RWPE1 (cell line): ENCODE results near the gene CACNA2D3.
A peak's percentile ranks its signal among the peaks of the same experiment; 100 is the strongest.

Experiments used
- CTCF ChIA-PET: fragments of 350-600 bp; sonication (Branson Sonifier 250); formaldehyde crosslinking; extraction: SDS; loops from one replicate; lab custom pipeline; 2021; lab: Yijun Ruan, JAX
- POLR2A ChIA-PET: fragments of 400-600 bp; formaldehyde crosslinking; extraction: SDS; loops from one replicate; lab custom pipeline; 2020; ENCODE audit warnings: antibody characterized with exemption; ENCODE audit not compliant: low non-redundant PET; lab: Yijun Ruan, JAX
- DNase-seq: peaks from one replicate; pipeline ENCODE4 v3.0.0; 2012; ENCODE audit warnings: low spot score
- H3K27ac ChIP-seq: fragments of 450-650 bp; 2 replicates; pipeline ENCODE4 v1.5.1; 2017
- TF ChIP-seq, protein P1 (sequence below): fragments of 450-650 bp; conservative IDR thresholded peaks from 2 replicates; pipeline ENCODE4 v1.5.1; 2017; ENCODE audit warnings: low read depth, mild to moderate bottlenecking

CACNA2D3 gene

DNA sequence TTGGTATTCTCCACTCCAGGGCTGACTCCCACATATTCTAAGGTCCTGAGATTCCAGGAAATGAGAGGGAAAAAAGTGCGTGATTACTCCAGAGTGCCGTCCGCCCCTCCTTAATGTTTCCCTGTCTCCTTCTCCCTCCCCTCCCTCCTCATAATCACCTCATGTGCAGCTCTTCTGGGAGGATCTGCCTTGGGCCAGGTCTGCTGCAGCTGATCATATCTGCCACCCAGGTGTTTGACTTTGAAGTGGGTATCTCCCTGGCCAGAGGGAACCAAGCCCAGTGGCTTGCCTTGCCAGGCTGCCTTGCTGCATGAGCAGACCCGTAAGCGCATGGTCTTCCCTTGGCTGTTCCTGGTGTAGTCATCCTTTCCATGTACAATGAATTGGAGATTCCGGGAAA lies 833.6 kb downstream of the CACNA2D3 start:
- TF ChIP-seq, protein P1, sequence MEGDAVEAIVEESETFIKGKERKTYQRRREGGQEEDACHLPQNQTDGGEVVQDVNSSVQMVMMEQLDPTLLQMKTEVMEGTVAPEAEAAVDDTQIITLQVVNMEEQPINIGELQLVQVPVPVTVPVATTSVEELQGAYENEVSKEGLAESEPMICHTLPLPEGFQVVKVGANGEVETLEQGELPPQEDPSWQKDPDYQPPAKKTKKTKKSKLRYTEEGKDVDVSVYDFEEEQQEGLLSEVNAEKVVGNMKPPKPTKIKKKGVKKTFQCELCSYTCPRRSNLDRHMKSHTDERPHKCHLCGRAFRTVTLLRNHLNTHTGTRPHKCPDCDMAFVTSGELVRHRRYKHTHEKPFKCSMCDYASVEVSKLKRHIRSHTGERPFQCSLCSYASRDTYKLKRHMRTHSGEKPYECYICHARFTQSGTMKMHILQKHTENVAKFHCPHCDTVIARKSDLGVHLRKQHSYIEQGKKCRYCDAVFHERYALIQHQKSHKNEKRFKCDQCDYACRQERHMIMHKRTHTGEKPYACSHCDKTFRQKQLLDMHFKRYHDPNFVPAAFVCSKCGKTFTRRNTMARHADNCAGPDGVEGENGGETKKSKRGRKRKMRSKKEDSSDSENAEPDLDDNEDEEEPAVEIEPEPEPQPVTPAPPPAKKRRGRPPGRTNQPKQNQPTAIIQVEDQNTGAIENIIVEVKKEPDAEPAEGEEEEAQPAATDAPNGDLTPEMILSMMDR = no peak
- no peak for DNase-seq
- H3K27ac ChIP-seq = no peak overlapping the region
- ChIA-PET POLR2A (no interaction called here), CTCF (interaction anchor here (0.6 kb wide), 1 partner anchor 12 kb away, joined by 3 read pairs; no protein-coding TSS in a partner anchor)

DNA sequence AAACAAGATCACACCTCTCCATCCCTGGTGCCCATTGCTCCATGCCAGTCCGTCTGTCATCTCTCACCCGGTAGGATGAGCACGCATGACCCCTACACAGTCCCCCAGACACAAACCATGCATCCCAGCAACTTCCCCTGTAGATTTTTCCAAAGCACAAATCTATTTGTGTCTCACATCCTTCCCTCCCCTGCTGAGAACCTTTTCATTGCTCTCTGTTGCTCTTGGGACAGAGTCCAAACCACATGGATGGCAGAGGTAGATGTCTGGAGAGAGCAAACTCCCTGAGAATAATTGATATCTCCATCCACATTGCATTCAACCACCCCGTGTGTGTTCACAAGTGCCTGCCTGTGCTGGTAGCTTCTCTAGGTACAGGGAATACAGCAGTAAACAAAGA lies 835.4 kb downstream of the CACNA2D3 start:
- H3K27ac ChIP-seq = no peak overlapping the region
- no peak for DNase-seq
- POLR2A ChIA-PET = no interaction called here
- TF ChIP-seq, protein P1 = no peak
- CTCF ChIA-PET = no interaction called here

DNA sequence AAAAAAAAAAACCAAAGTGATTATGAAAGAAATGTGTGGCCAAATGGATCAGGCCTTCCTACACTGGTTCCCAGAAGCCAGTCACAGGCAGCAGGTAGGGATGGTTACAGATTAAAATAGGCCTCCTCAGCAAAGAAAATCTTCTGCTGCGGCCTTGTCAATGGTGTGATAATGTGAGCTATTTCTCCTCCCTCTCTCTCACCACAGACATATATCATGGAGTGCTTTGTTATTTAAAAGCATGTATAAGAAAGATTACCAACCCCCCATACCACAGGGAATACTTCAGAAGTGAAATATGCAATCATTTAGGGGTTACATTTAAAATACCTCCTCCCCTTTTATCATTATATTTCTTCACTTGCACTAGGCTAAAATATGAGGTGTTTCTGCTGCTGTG lies 837.7 kb downstream of the CACNA2D3 start:
- TF ChIP-seq, protein P1 = no peak
- ChIA-PET POLR2A (no interaction called here), CTCF (no interaction called here)
- no peak overlapping the region for H3K27ac ChIP-seq
- no peak for DNase-seq

DNA sequence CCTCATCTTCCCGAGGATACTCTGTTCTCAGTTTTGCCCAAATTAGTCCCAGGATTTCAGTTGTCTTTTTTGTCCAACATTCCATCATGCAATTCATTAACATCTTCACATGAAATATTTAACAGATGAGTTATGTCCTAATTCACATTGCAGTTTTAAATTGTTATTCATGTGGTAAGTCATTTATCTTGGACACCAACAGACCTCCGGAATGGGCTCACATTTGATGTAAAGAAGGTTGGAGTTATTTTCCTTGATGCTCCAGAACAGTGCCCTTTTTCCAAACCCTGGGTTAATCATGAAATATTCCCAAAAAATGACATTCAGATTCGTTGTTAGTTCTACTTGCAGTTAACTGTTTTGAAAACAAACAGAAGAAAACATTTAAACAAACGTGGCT lies 838.3 kb downstream of the CACNA2D3 start:
- TF ChIP-seq, protein P1 = no peak
- DNase-seq = no peak
- ChIA-PET CTCF (no interaction called here), POLR2A (no interaction called here)
- no peak overlapping the region for H3K27ac ChIP-seq

DNA sequence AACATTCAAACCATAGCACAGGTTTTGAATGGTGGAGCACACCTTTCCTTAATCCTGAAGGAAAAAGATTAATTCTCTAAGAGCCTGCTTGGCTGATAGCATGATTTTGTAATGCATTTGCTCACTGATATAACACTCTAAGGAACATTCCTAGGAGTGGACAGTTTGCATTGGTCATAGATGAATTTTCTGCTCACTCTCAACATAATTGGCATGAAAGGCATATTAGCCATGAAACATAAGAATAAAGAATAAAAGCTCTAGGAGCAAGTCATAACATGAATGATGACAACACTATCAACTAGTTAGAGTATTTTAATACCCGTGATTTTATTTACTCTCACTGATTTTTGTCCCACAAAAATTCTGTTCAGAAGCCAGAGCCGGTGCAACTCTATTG lies 839.8 kb downstream of the CACNA2D3 start:
- CTCF ChIA-PET = no interaction called here
- POLR2A ChIA-PET = no interaction called here
- TF ChIP-seq, protein P1 = no peak
- DNase-seq = peak; percentile 35
- no peak overlapping the region for H3K27ac ChIP-seq

DNA sequence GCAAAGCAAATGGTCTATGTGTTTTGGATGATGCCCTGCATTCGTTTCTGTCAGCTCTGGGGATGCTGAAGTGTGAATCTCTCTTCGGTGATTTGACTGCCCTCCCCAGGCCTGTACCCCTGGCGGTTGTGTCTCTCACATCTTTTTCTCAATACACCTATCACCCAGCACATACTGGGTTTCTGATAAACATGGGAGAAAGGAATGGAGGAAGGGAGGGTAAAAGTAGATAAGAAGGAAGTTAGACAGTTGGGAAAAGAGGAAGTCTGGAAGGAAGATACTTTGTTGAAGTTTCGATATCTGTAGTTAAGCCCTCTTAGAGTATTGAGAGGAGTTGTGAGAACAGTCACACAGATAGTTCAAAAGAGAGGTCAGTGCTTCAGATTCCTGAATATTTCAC lies 841.3 kb downstream of the CACNA2D3 start:
- TF ChIP-seq, protein P1 = no peak
- DNase-seq = no peak
- POLR2A ChIA-PET = no interaction called here
- H3K27ac ChIP-seq = no peak overlapping the region
- CTCF ChIA-PET = no interaction called here

DNA sequence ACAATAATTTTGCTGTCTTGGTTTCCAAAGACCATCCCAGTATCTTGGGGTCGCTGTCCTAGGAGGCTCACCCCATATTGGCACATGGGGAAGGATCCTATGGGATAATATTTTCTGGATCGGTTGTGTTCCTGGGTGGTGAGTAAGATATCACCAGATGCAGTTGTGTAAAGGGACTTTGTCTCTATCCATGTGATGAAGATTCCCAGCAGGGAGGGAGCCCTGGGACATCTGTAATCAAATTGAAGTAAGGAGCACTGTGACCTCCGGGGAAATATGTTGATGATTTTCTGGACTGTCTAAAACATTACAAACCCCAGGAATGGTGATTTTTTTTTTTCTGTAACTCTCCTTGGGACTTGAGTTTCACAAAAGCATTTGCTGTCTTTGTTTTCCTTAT lies 841.7 kb downstream of the CACNA2D3 start:
- no peak overlapping the region for H3K27ac ChIP-seq
- DNase-seq = no peak
- CTCF ChIA-PET = no interaction called here
- TF ChIP-seq, protein P1 = no peak
- POLR2A ChIA-PET = no interaction called here
